Keratinocyte (primary cell): ENCODE data around the gene SLCO3A1. TPM values are rescaled to one million over a fixed set of nuclear protein-coding genes. Genes with fewer than 3 reads are reported as not detected.
"Not testable (repeated sequence)": the region's sequence is repeated elsewhere in the genome, so short reads cannot be mapped to it uniquely, and the experiment has no call there.

ENCODE experiments used
- DNase-seq: peaks from one replicate; pipeline ENCODE4 v3.0.0-alpha.2; 2011; ENCODE audit warnings: low read depth, missing footprints, low spot score
- FAIRE-seq: peaks from 2 replicates; lab custom pipeline; 2011; peaks lifted over from hg19 to GRCh38; lab: Jason Lieb, UNC
- H2AFZ ChIP-seq: 2 replicates; pipeline ENCODE4 v1.6.0; 2012; ENCODE audit warnings: low read length, control low read depth, inconsistent platforms; ENCODE audit not compliant: control insufficient read depth
- H3K27ac ChIP-seq: 2 replicates; pipeline ENCODE4 v1.5.1; 2011; ENCODE audit warnings: low read length; ENCODE audit not compliant: control insufficient read depth, insufficient read depth
- H3K27me3 ChIP-seq: 3 replicates; pipeline ENCODE4 v1.6.0; 2011; ENCODE audit warnings: low read length; ENCODE audit not compliant: control insufficient read depth, insufficient read depth; ENCODE audit errors: extremely low read depth
- H3K36me3 ChIP-seq, 2 experiments: 2 replicates in 1 of 2; 3 replicates in 1 of 2; pipeline ENCODE4 v1.5.1; 2011; ENCODE audit warnings: low read length in 2 of 2, mild to moderate bottlenecking in 1 of 2; ENCODE audit not compliant: control insufficient read depth in 2 of 2, insufficient read depth in 2 of 2; ENCODE audit errors: extremely low read depth in 1 of 2
- H3K4me1 ChIP-seq: 3 replicates; pipeline ENCODE4 v1.5.1; 2011; ENCODE audit warnings: low read length; ENCODE audit not compliant: control insufficient read depth, insufficient read depth; ENCODE audit errors: extremely low read depth
- H3K4me2 ChIP-seq: 3 replicates; pipeline ENCODE4 v1.6.0; 2011; ENCODE audit warnings: low read depth, low read length; ENCODE audit not compliant: control insufficient read depth, insufficient read depth; ENCODE audit errors: extremely low read depth
- H3K4me3 ChIP-seq, 3 experiments: fragments of 200-600 bp in 1 of 3; sonication (generic) in 1 of 3; 2 replicates in 2 of 3; 3 replicates in 1 of 3; pipeline ENCODE4 v1.5.1; 2011 to 2016; ENCODE audit warnings: low read length in 3 of 3, mild to moderate bottlenecking in 3 of 3, control low read depth in 2 of 3, inconsistent platforms in 1 of 3, low read depth in 1 of 3, mixed read lengths in 1 of 3, mixed run types in 1 of 3, moderate library complexity in 1 of 3; ENCODE audit not compliant: control insufficient read depth in 2 of 3, insufficient read depth in 2 of 3; ENCODE audit errors: extremely low read depth in 1 of 3
- H3K79me2 ChIP-seq: 2 replicates; pipeline ENCODE4 v1.6.0; 2012; ENCODE audit warnings: low read length; ENCODE audit not compliant: control insufficient read depth, insufficient read depth
- H3K9ac ChIP-seq: 3 replicates; pipeline ENCODE4 v1.6.0; 2011; ENCODE audit warnings: low read length; ENCODE audit not compliant: control insufficient read depth, insufficient read depth; ENCODE audit errors: extremely low read depth
- H3K9me1 ChIP-seq: 3 replicates; pipeline ENCODE4 v1.6.0; 2011; ENCODE audit warnings: low read length; ENCODE audit not compliant: control insufficient read depth, insufficient read depth; ENCODE audit errors: extremely low read depth
- H3K9me3 ChIP-seq: 2 replicates; pipeline ENCODE4 v1.5.1; 2012; ENCODE audit warnings: low read depth, low read length; ENCODE audit not compliant: control insufficient read depth
- H4K20me1 ChIP-seq: 3 replicates; pipeline ENCODE4 v1.6.0; 2011; ENCODE audit warnings: low read length; ENCODE audit not compliant: control insufficient read depth, insufficient read depth; ENCODE audit errors: extremely low read depth
- EZH2 ChIP-seq: IDR thresholded peaks from one replicate; pipeline ENCODE4 v1.6.1; 2012; ENCODE audit warnings: inconsistent platforms, mild to moderate bottlenecking, low read length, moderate library complexity
- dilution Hi-C: fragments of 300-500 bp; cut with MboI; formaldehyde crosslinking; loops from one replicate; pipeline ENCODE4 v1.7.0; 2020; ENCODE audit warnings: low sequenced_read_pairs; ENCODE audit not compliant: extremely low pct_ligation_motif_present
- polyA plus RNA-seq, 5 experiments: library from polyadenylated mRNA; depleted of rRNA in 3 of 5; stranded (reverse) in 3 of 5; stranded (forward) in 1 of 5; unstranded in 1 of 5; fragments of >200 nt; gene quantifications; 1 replicate in 1 of 5; 2 replicates in 3 of 5; 3 replicates in 1 of 5; pipeline versions ENCODE4 v1.2.1 to v1.2.3, GENCODE V29; 2011 to 2012; ENCODE audit warnings: missing spikeins in 2 of 5, low read depth in 1 of 5, low replicate concordance in 1 of 5
- TF ChIP-seq, protein P1 (sequence below), 3 experiments: IDR thresholded peaks in 1 of 3; conservative IDR thresholded peaks in 1 of 3; optimal IDR thresholded peaks in 1 of 3; 2 replicates in 2 of 3; 3 replicates in 1 of 3; pipeline versions ENCODE3 to v1.5.1; 2011; ENCODE audit warnings: low read length in 3 of 3, mild to moderate bottlenecking in 3 of 3, moderate library complexity in 2 of 3, control low read depth in 1 of 3, inconsistent platforms in 1 of 3; ENCODE audit not compliant: insufficient read depth in 2 of 3; ENCODE audit errors: extremely low read depth in 1 of 3

SLCO3A1 gene
- polyA plus RNA-seq, 1 donor (not counting 4 experiments of a cell fraction or from before 2014, with no cell fraction given), result 21.3 TPM

DNA sequence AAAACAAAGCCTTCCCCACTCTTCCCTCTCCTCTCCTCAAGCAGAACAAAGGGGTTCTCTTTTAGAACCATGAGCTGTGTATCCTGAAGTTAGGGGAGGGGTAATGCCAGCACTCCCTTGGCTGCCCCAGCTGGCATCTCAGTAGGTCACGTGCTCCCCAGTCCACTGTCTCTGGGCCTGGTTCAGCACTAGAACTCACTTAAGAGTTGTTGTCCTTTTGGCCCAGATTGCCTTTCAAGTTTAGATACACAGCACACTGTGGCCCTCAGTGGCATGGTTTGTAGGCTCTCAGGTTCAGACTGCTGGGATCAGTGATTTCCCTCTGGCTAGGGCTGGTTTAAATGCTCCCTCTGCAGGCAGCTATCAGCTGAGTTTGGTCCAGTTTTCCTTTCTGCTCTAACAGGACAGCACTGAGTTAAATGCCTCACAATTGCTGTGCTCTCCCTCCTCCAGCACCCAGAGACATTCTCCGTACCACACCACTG is 351.8 kb downstream of the SLCO3A1 start:
- no peak overlapping the region for H3K27ac ChIP-seq
- no peaks in the 10 kb centered on the region for H3K9me3 ChIP-seq
- FAIRE-seq (peak; percentile 13), DNase-seq (no peak)
- H3K9ac ChIP-seq, result no peak overlapping the region
- H3K4me1 ChIP-seq, result no peaks in the 10 kb centered on the region
- no peaks in the 10 kb centered on the region for H3K79me2 ChIP-seq
- H3K9me1 ChIP-seq, result no peaks in the 10 kb centered on the region
- H4K20me1 ChIP-seq, result no peaks in the 10 kb centered on the region
- TF ChIP-seq EZH2, result no peak
- TF ChIP-seq, protein P1, sequence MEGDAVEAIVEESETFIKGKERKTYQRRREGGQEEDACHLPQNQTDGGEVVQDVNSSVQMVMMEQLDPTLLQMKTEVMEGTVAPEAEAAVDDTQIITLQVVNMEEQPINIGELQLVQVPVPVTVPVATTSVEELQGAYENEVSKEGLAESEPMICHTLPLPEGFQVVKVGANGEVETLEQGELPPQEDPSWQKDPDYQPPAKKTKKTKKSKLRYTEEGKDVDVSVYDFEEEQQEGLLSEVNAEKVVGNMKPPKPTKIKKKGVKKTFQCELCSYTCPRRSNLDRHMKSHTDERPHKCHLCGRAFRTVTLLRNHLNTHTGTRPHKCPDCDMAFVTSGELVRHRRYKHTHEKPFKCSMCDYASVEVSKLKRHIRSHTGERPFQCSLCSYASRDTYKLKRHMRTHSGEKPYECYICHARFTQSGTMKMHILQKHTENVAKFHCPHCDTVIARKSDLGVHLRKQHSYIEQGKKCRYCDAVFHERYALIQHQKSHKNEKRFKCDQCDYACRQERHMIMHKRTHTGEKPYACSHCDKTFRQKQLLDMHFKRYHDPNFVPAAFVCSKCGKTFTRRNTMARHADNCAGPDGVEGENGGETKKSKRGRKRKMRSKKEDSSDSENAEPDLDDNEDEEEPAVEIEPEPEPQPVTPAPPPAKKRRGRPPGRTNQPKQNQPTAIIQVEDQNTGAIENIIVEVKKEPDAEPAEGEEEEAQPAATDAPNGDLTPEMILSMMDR (optimal IDR thresholded peaks at IDR 0.05 in 1 of 3, IDR thresholded peaks at IDR 0.05 in 1 of 3, conservative IDR thresholded peaks at IDR 0.05 in 1 of 3; ENCODE audit: extremely low read depth in 1 of 3, insufficient read depth in 2 of 3, low read length in 3 of 3), result peak; percentile 22 to 49 (median 32)
- H3K36me3 ChIP-seq, result no peaks in the 10 kb centered on the region
- H2AFZ ChIP-seq, result no peak overlapping the region
- no peak overlapping the region for H3K4me3 ChIP-seq
- dilution Hi-C loops, result no loop called here
- no peak overlapping the region for H3K4me2 ChIP-seq
- no peaks in the 10 kb centered on the region for H3K27me3 ChIP-seq

DNA sequence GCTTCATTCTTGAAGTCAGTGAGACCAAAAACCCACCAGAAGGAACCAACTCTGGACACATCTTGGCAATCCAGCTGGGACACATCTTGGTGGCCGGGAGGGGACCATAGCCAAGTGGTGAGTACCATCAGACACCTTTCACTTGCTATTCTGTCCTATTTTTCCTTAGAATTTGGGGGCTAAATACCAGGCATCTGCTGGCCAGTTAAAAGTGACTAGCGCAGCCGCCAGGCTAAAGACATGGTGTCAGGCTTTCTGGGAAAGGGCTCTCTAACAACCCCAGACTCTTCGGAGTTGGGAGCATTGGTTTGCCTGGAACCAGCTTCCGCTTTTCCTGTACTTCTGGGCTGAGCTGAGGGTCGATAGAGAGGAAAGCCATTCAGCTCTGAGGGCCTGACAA is 354.1 kb downstream of the SLCO3A1 start:
- H3K79me2 ChIP-seq, H3K4me3 ChIP-seq, H3K27me3 ChIP-seq, H4K20me1 ChIP-seq, dilution Hi-C loops, H3K9ac ChIP-seq, H3K36me3 ChIP-seq, H3K9me1 ChIP-seq, H3K27ac ChIP-seq, H3K4me1 ChIP-seq, H3K4me2 ChIP-seq, H3K9me3 ChIP-seq, FAIRE-seq, DNase-seq, H2AFZ ChIP-seq: not testable (repeated sequence)
